Astrocyte (in vitro differentiated cells and primary cell): ENCODE data around the gene FAF1. TPM values are rescaled to one million over a fixed set of nuclear protein-coding genes. Genes with fewer than 3 reads are reported as not detected.

Experiments used
- DNase-seq: peaks from one replicate; pipeline ENCODE4 v3.0.0-alpha.2; 2010; ENCODE audit warnings: low read depth
- FAIRE-seq: peaks from 2 replicates; lab custom pipeline; 2011; peaks lifted over from hg19 to GRCh38; lab: Jason Lieb, UNC
- H2AFZ ChIP-seq: 2 replicates; pipeline ENCODE4 v1.6.0; 2012; ENCODE audit warnings: low read depth, low read length, inconsistent platforms
- H3K27ac ChIP-seq: 2 replicates; pipeline ENCODE4 v1.5.1; 2011; ENCODE audit warnings: low read depth, low read length, inconsistent platforms
- H3K27me3 ChIP-seq: 2 replicates; pipeline ENCODE4 v1.6.0; 2011; ENCODE audit warnings: low read length, inconsistent platforms; ENCODE audit not compliant: insufficient read depth
- H3K36me3 ChIP-seq: 2 replicates; pipeline ENCODE4 v1.5.1; 2011; ENCODE audit warnings: low read length, inconsistent platforms; ENCODE audit not compliant: insufficient read depth
- H3K4me1 ChIP-seq: 2 replicates; pipeline ENCODE4 v1.5.1; 2011; ENCODE audit warnings: low read length, inconsistent platforms; ENCODE audit not compliant: insufficient read depth
- H3K4me2 ChIP-seq: 2 replicates; pipeline ENCODE4 v1.6.0; 2012; ENCODE audit warnings: low read length, inconsistent platforms
- H3K4me3 ChIP-seq: 2 replicates; pipeline ENCODE4 v1.5.1; 2011; ENCODE audit warnings: low read depth, mild to moderate bottlenecking, low read length, inconsistent platforms; ENCODE audit not compliant: insufficient read depth
- H3K79me2 ChIP-seq: 2 replicates; pipeline ENCODE4 v1.6.0; 2012; ENCODE audit warnings: mild to moderate bottlenecking, low read length, inconsistent platforms; ENCODE audit not compliant: insufficient read depth
- H3K9ac ChIP-seq: 2 replicates; pipeline ENCODE4 v1.6.0; 2012; ENCODE audit warnings: mild to moderate bottlenecking, low read length, inconsistent platforms
- H3K9me3 ChIP-seq: 2 replicates; pipeline ENCODE4 v1.5.1; 2012; ENCODE audit warnings: low read depth, mild to moderate bottlenecking, low read length, inconsistent platforms; ENCODE audit not compliant: insufficient read depth
- H4K20me1 ChIP-seq: 2 replicates; pipeline ENCODE4 v1.6.0; 2012; ENCODE audit warnings: low read length, inconsistent platforms; ENCODE audit not compliant: insufficient read depth
- H3K27ac Mint-ChIP-seq: one replicate; pipeline ENCODE4 v1.8.0; 2021; ENCODE audit warnings: mild to moderate bottlenecking, mixed read lengths; ENCODE audit not compliant: unreplicated experiment
- H3K27me3 Mint-ChIP-seq: one replicate; pipeline ENCODE4 v1.8.0; 2021; ENCODE audit warnings: low read depth, mixed read lengths; ENCODE audit not compliant: unreplicated experiment
- H3K36me3 Mint-ChIP-seq: one replicate; pipeline ENCODE4 v1.8.0; 2021; ENCODE audit warnings: low read depth, mixed read lengths; ENCODE audit not compliant: unreplicated experiment
- H3K4me1 Mint-ChIP-seq: one replicate; pipeline ENCODE4 v1.8.0; 2021; ENCODE audit warnings: low read depth, mixed read lengths; ENCODE audit not compliant: unreplicated experiment
- H3K4me3 Mint-ChIP-seq: one replicate; pipeline ENCODE4 v1.8.0; 2021; ENCODE audit warnings: mild to moderate bottlenecking, moderate library complexity, mixed read lengths; ENCODE audit not compliant: unreplicated experiment
- H3K9me3 Mint-ChIP-seq: one replicate; pipeline ENCODE4 v1.8.0; 2021; ENCODE audit warnings: mild to moderate bottlenecking, mixed read lengths; ENCODE audit not compliant: unreplicated experiment
- EZH2 ChIP-seq: IDR thresholded peaks from 2 replicates; pipeline ENCODE4 v1.6.1; 2012; ENCODE audit warnings: mild to moderate bottlenecking, low read length, inconsistent platforms; ENCODE audit not compliant: insufficient read depth
- total RNA-seq: library from RNA; stranded (reverse); gene quantifications from 2 replicates; pipeline ENCODE4 v1.2.1, GENCODE V29; 2021
- TF ChIP-seq, protein P1 (sequence below): IDR thresholded peaks from 2 replicates; pipeline ENCODE4 v1.5.1; 2011; ENCODE audit warnings: low read depth, mild to moderate bottlenecking, inconsistent platforms, low read length, moderate library complexity; ENCODE audit not compliant: insufficient read depth

FAF1 gene
- total RNA-seq, 1 donor from 2014 or later: 35.4 TPM

DNA sequence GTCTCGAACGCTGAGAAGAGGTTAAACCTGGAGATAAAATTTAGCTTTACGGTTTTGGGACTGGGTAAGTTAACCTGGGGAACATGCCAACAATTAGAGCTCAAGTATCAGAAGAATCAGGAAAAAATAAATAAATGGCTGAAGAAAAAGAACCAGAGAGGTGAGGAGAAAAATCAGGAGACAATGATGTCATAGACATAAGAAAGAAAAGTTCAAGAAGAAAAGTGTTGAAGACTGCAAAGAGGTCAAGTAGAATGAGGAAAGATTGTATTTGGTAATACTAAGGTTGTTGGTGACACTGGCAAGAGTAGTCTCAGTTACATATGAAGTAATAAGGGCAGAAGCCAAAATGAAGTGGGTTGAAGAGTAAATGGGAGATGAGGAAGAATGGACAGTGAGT lies 36.0 kb upstream of the FAF1 start:
- no peak for FAIRE-seq
- H3K4me3 Mint-ChIP-seq: no peak overlapping the region
- no peak overlapping the region for H3K4me3 ChIP-seq

GRCh38 chr1:50995651-50996050 lies 35.6 kb upstream of the FAF1 start:
- FAIRE-seq (no peak), DNase-seq (no peak)
- no peaks in the 10 kb centered on the region for H3K9me3 Mint-ChIP-seq
- Histone ChIP-seq H3K79me2 (no peaks in the 10 kb centered on the region), H3K9ac (no peak overlapping the region), H3K27me3 (no peaks in the 10 kb centered on the region), H4K20me1 (no peaks in the 10 kb centered on the region), H3K4me1 (no peaks in the 10 kb centered on the region), H3K4me2 (no peak overlapping the region), H3K36me3 (no peaks in the 10 kb centered on the region), H2AFZ (no peak overlapping the region), H3K9me3 (no peaks in the 10 kb centered on the region), H3K4me3 (no peak overlapping the region), H3K27ac (no peak overlapping the region)
- H3K27ac Mint-ChIP-seq: no peak overlapping the region
- peaks cover 3% of the 10 kb centered on the region for H3K27me3 Mint-ChIP-seq
- no peaks in the 10 kb centered on the region for H3K36me3 Mint-ChIP-seq
- TF ChIP-seq EZH2: no peak
- TF ChIP-seq, protein P1, sequence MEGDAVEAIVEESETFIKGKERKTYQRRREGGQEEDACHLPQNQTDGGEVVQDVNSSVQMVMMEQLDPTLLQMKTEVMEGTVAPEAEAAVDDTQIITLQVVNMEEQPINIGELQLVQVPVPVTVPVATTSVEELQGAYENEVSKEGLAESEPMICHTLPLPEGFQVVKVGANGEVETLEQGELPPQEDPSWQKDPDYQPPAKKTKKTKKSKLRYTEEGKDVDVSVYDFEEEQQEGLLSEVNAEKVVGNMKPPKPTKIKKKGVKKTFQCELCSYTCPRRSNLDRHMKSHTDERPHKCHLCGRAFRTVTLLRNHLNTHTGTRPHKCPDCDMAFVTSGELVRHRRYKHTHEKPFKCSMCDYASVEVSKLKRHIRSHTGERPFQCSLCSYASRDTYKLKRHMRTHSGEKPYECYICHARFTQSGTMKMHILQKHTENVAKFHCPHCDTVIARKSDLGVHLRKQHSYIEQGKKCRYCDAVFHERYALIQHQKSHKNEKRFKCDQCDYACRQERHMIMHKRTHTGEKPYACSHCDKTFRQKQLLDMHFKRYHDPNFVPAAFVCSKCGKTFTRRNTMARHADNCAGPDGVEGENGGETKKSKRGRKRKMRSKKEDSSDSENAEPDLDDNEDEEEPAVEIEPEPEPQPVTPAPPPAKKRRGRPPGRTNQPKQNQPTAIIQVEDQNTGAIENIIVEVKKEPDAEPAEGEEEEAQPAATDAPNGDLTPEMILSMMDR: no peak
- no peak overlapping the region for H3K4me3 Mint-ChIP-seq
- H3K4me1 Mint-ChIP-seq: no peaks in the 10 kb centered on the region

More for the DNA sequence above, 36.0 kb upstream of the FAF1 start:
- no peaks in the 10 kb centered on the region for H3K4me1 ChIP-seq
- H3K27me3 ChIP-seq: no peaks in the 10 kb centered on the region
- no peak overlapping the region for H3K9ac ChIP-seq
- H3K4me2 ChIP-seq: no peak overlapping the region
- H3K36me3 Mint-ChIP-seq: no peaks in the 10 kb centered on the region
- H3K79me2 ChIP-seq: no peaks in the 10 kb centered on the region
- no peaks in the 10 kb centered on the region for H3K36me3 ChIP-seq
- DNase-seq: no peak
- H3K4me1 Mint-ChIP-seq: no peaks in the 10 kb centered on the region
- TF ChIP-seq, protein P1: no peak
- TF ChIP-seq EZH2: no peak
- no peaks in the 10 kb centered on the region for H4K20me1 ChIP-seq
- no peaks in the 10 kb centered on the region for H3K9me3 Mint-ChIP-seq
- no peak overlapping the region for H3K27ac ChIP-seq
- no peak overlapping the region for H3K27ac Mint-ChIP-seq
- peaks cover 3% of the 10 kb centered on the region for H3K27me3 Mint-ChIP-seq
- no peaks in the 10 kb centered on the region for H3K9me3 ChIP-seq
- no peak overlapping the region for H2AFZ ChIP-seq

DNA sequence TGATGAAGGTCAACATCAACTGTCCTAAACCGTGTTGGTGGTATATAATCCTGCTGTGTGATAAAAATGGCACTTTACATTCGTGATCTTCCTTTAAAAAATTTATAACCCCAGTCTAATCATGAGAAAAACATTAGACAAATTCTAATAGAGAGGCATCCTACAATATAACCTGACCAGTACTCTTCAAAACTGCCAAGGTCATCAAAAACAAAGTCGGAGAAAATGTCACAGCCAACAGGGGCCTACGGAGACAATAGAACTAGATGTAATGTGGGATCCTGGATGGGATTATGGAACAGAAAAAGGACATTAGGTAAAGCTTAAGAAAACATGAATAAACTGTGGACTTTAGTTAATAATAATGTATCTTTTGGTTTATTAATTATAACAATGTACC lies 34.9 kb upstream of the FAF1 start:
- H4K20me1 ChIP-seq: no peaks in the 10 kb centered on the region
- H3K36me3 ChIP-seq: no peaks in the 10 kb centered on the region
- no peak for DNase-seq
- Mint-ChIP-seq H3K36me3 (no peaks in the 10 kb centered on the region), H3K4me3 (no peak overlapping the region), H3K27ac (no peak overlapping the region), H3K27me3 (peaks cover 3% of the 10 kb centered on the region), H3K4me1 (no peaks in the 10 kb centered on the region), H3K9me3 (no peaks in the 10 kb centered on the region)
- no peaks in the 10 kb centered on the region for H3K4me1 ChIP-seq
- no peak overlapping the region for H3K27ac ChIP-seq
- H3K4me3 ChIP-seq: no peak overlapping the region
- no peaks in the 10 kb centered on the region for H3K79me2 ChIP-seq
- H3K4me2 ChIP-seq: no peak overlapping the region
- H2AFZ ChIP-seq: no peak overlapping the region
- no peak for TF ChIP-seq EZH2
- TF ChIP-seq, protein P1: no peak
- H3K27me3 ChIP-seq: no peaks in the 10 kb centered on the region
- FAIRE-seq: no peak
- no peaks in the 10 kb centered on the region for H3K9me3 ChIP-seq
- H3K9ac ChIP-seq: no peak overlapping the region
